ENCODE measurements around the gene ZRANB1.

Gene ZRANB1

DNA sequence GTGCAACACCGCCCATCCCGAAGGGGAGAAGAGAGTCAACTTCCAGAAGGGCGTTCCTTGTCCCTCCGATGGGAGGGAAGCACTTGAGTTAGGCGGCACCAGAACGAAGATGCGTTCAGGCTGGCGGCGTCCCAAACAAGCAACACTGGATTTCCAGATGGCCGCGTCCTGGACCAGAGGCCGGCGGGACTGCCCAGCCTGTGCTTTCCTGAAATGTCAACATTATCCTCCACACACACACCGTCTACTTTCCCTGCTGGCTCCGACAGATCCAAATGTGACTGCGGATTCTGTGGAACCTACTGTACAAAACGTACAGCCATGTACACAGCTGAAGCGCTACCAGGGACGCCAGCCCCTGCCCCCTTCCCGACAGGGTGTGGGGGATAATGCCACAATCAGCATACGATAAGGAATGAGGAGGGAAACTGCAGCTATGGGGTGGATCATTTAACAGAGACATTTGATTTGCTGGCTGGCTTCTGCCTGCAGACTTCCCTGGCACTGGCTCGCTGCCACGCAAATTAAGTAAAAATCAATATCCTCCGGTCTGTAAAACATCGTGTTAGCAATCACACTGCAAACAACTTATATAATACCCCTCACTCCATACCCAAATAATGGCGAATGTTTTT, 82.1 kb downstream of the ZRANB1 start:
- DNase-seq, result no peak

DNA sequence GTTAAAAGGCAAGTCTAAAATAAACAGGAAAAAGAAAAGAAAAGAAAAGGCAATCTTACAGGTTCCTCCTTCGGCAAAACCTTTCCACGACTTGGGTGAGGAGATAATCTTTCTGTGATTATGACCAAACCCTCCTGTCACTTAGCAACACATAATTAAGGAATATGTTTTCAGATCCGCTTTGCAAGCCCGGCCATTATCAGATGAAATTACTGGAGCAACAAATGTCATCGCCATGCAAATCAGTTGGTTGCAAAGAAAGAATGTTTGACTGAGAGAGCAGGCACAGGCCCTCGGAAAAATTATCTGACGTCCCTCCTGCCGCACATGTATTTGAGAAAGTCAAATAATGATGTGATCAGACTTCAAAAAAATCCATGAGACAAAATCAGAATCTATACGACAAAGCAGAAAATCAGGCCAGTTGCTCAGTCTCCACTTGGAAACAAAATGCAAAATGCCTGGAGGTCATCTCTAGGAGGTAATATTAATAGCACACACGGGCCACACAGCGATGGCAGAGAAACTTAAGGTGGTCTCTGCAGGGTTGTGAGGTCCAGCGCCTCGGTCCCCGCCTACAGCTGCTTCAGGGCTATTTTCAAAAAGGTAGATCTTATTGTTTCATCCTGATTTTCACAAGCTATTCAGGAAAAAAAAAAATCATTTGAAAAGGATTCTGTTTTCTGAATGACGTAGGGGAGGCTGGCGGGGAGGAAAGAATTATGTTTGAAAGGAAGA, 82.7 kb downstream of the ZRANB1 start:
- DNase-seq, result no peak

DNA sequence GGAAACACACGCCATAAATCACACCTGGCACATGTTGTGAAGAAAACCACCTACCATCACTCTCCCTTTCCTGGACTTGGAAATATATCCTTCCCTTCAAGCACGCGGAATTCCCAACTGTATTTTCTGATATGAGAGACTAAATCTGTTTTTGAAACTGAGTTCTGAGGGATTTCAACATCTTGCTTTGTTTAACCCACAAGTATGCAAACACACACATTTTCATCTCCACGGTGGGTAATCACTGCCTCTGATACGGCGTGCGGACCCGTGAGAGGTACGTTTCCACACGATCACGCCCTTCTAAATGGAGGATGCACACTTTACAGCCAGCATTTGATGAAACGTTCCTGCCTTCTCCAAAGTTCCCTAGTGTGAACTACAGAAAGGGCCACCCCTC, 83.4 kb downstream of the ZRANB1 start:
- DNase-seq, result no peak

DNA sequence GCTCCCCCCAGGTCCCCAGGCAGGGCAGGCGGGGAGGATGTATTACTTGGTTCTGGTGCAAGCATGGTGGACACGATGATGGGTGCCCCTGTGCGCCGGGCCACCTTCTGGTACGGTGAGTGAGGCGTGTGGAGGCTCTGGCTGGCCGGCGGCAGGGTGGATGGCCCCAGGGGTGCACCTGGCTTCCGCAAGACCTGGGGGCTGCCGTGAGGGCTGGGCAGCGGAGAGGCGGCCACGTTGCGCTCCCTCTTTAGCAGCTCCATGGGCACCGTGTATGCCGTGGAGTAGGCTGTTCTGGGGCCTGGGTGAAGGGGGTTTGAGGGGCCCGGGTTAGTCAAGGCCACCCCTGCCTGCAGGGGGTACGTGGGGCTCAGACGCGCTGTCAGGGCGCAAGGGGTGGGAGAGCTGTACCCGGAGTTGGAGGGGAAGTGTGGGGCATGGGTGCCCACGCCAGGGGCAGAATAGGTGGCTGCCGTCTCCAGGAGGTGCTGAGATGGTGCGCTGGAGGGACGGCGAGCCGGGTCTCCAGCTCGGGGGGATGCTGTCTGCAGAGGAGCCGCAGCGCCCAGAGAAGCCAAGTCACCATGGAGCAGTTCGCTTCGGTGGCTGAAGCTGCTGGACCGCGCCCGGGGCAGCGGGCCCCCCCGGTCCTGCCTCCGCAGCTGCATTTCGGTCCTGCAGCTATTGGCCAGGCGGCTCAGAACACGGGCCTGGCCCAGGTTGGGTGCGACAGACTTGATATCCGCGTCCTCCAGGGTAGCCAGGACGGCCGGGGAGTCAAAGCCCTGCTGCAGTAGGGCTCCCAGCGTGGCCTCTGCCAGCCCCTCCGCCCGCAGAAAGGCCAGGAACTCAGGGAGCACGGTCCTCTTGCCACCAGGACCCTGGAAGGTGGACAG, 84.4 kb downstream of the ZRANB1 start:
- DNase-seq, result no peak

DNA sequence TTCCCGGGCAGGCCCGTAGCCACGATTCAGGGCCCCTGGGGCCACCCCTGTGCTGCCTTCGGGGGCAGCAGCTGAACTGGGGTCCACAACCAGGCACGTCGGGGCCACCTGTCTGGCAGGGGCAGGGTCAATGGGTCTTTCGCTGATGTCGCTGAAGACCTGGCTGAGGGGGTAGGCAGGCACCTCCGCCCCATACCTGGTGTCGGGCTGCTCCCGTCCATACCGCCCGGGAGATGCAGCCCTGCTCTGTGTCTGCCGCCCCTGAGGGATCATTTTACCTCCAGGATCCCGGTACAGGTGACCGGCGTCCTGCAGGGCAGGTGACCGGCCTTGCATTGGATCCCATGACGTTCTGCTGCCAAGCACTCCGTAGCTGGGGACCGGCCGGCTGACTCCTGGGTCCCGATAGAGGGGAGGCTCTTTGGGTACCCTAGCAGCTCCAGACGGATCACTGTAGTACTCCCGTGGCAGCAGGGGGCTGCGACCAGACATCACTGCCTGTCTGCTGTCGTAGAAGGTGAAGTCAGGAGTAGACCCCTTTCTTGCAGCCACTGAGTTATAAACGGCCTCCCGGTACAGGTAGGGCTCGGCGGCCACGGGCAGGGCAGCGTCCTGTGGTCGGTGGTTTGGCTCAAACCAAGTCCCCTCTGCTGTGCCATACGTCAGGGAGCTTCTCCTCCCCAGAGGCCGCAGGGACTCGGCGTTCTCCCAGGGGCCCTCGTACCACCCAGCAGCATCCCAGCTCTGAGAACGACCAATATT, 85.2 kb downstream of the ZRANB1 start:
- no peak for DNase-seq

DNA sequence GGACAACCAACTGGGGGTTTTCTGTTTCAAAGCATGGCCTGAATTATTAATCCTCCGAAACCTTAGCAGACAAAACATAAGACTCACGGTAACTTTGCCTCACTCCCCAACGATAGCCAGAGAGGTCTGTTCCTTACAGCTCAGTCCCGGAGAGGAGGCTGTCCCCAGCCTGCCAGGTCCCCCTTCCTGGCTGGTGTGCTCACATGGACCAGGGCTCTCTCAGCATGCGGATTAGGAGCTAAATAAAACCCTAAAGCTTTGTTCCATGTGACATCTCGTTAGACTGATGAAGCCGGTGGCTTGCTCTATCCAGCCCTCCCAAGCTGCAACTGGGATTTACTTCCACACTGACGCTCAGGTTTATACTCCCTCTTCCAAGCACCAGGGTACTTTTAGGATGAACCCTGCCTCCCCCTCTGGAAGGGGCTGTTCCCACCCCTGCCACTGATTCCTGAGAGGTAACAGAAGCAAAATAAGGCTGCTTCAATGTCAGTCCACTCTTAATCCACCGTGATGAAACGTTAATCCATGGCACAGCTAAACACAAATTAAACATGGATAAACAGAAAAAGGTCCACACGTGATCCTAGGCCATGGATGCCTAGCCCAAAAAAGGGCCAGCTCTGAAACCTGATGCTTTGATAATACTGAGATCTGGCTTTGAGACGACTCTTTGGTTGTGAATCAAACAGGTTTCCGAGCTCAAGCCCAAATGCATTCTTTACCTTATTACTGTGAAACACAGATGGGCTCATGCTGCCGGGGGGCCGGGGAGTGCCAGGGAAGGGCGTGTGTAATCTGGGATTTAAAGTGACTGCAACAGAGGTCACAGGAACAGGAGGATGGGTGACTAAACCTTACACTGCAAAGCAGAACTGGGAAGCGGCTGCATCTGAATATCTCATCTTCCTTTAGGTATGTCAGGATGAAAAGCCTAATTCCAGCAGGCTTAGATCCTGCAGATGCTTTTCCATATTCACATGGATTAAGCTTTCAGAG, 86.2 kb downstream of the ZRANB1 start:
- no peak for DNase-seq

DNA sequence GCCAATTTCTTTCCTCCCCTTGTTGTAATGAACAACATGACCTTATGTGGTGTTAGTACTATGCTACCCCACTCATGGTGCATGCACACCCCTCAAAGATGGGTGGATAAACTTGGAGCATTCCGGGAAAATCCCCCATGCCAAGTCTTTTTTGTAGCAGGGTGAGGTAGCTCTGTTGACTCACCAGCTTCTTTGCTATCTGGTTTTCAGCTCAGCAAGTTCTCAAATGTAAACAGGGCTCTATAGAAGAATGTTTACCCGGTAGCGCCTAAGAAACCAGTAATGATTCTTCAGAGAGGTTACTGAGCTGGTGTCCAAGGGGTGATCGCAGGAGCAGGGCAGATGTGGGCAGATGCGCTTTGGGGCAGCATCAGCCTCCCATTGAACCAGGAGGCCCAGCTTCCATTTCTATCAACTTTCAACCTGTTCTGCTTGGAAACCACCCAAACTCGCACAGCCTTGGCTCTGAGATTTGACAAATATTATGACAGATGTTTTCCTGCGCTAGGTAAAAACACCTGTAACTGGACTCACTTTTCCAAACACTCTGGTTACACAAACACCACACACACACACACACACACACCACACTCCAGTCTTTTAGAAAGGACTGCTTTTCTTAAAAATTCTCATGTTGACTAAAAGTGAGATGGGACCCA, 87.8 kb downstream of the ZRANB1 start:
- no peak for DNase-seq

DNA sequence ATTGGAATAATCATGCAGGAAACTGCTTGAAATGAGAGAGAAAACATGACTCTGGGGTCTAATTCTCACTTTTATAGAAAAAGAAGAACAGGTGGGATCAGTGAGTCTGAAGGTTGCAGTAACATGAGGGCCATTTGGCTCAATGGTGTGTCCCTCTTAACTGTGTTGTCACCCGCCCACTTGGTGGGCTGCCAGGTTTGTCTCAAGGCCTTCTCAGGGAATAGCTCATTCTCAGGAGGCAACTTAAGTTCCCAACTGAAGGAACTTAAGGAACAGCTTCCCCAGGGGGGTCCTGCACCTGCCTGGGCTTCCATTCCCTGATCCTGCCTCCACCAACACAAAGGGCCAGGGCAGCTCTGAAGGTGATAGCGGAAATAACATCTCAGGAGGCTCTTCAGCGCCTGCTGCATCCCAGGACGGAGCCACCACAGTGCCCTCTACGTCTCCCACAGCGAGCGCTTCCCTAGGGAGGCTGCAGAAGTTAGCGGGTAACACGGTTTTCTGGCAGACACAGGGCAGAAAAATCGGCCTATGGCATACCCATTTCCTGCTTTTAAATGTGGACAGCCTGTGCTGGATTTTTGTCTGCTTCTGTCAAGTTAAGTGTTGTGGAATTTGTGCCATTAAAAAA, 88.8 kb downstream of the ZRANB1 start:
- DNase-seq, result no peak

DNA sequence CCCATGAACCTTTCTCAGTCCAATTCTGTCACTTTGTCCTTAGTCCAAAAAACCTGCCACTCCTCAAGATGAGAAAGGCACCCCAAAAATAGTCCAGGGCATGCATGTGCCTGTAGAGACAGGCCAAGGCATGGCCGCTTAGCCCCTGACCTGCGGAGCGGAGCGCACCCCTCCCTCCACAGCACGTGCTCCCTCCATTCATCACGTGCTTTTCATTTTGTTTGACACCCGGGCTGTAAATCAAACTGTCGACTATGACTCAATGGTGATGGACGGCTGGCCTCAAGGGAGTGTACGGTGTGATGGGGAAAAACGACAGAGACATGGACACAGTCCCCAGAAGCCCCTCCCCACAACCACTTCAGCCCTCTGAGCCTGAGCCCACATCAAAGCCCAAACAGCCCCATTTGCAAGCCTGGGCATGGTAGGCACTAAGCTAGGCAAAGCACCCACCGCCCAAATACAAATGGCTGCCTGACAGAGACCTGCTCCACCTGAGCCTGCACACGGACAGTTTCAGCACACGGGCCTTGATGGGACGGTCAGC, 90.6 kb downstream of the ZRANB1 start:
- no peak for DNase-seq

DNA sequence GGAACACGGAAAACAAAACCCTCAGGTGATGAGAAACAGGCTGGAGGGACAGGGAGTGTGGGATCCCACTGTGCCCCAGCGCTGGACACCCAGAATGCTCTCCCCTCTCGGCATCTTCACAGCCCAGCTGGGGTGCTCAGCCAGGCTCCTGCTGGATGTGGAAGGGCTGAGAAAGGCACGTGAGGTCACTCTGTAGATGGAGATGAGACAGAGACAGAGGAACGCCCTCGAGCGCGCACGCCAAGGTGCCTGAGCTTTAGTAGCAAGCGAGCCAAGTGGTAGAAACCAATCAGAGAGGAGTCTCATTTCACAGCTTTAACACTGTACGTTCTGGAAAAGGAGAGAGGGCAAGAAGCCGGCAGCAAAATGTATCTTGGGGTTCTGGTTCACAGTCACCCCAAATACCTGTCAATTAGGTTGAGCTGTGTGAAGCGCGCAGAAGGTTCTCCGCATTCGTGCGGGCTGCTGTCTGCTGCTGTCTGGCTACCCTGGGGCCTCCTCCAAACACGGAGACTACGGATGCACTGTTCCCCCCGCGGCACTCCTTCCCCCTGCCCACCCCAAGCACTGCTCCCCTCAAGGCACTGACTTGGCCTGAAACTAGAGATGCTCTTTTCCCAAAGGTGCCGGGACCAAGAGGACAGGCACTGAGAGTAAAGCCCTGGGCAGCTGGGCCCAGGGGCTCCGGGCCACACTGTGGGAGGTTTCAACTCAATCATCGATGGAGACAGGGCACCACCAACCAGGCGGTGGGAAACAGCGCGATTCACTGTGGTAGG, 91.4 kb downstream of the ZRANB1 start:
- no peak for DNase-seq

DNA sequence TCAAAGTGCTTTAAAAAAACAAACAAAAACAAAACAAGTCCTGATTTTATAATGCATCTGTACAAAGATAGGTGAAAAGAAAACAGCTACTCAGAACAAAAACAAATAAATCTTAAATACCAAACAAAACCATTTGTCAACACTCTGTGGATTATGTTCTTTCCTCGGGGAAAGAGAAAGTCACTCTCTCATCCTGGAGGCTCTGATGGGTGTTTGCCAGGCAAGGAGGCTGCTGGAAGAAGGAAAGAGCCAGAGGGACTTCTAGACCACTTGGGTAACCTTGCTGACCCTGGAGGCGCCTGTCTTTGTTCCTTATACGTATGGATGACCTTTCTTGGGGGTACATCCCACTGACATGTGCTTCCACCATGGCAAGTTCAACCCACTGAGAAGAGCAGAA, 92.8 kb downstream of the ZRANB1 start:
- no peak for DNase-seq

DNA sequence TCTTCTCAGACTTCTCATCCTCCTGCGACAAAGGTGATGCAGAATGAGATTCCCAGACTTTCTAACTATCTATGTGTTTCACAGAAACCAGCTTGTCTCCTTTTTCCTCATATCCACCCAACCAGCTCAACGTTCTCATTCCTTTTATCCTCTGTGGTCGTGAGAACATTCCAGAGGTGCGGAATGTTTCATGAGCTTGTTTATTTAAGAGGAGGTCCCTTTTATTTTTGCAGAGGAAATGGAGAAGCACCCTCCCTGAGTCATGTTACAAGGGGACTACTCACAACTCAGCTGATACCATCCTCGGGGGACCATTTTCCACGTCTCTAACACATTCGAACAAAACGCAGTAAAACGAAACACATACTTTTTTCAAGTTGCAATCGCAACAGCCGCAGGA, 93.2 kb downstream of the ZRANB1 start:
- no peak for DNase-seq

DNA sequence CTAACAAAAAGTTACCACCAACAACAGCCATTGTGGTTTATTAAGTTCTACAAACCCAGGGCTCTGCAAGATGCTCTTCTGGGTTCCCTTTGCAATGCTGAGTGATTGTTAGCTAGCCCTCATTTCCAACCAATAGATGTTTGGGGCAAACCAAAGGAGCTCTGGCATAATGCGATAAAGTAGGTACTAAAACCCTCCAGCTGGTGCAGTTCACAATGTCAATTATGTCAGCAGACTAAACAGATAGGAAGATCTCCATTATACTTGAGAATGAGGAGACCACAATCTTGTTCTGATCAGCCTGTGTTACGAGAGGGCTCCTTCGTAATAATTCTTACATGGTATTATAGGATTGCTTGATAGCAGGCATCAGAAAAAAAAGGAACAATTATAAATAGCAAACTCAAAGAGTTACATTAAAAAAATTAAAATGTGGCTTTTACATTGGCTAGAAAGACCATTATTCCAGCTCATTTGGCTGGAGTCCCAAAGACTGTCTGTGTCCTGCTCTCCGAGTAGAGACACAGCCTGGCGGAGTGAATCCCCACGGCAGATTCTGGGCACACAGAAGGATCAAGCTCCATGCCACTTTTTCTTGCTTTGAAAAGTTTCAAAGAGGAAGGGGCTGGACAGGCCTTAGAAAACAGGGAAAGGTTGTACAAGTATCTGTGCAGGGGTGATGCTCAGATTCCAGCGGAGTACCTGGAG, 93.8 kb downstream of the ZRANB1 start:
- DNase-seq, result no peak

DNA sequence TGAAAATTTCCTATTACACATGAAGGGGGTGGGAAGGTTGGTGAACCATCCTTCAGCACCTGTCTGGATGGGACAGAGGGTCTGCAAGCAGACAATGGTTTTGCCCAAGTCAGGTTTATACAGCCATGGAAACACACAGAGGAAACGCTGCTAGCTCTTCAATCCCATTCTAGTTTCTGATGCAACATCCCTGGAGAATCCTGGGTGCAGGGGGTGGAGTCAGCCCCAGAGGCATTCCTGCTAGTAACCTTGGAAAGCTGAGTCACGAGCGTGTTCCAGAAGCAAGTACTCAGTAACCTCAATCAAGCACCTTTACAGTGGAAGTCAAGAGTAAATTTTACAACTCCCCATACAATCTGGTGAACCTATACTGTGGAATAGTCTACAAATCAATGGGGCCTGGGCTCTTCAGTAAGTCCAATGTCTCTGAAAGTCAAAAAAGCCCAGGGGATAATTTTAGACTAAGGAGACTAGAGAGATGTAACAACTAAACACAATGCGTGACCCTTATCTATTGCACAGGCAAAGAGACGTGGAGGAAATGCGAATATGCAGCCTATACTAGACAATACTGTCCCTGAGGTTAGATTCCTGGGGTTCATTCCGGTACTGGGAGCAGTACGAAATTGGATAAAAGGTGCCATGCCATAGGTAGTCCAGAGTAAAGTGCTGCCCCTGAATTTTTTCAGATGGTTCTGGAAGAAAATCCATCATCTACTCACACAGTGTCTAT, 95.4 kb downstream of the ZRANB1 start:
- no peak for DNase-seq

Data from stimulated activated naive CD4-positive, alpha-beta T cell treated with Interleukin-2 at 50 U/mL for 16 hours (primary cell).